Activated CD4-positive, alpha-beta memory T cell treated with anti-CD3 and anti-CD28 coated beads for 36 hours (primary cell): ENCODE results near the gene SAMM50. TPM values are rescaled to one million over a fixed set of nuclear protein-coding genes. Genes with fewer than 3 reads are reported as not detected.

Experiments used
- CTCF ChIA-PET: fragments of 350-600 bp; sonication (Branson Sonifier 250); formaldehyde crosslinking; loops from one replicate; lab custom pipeline; 2021; ENCODE audit warnings: antibody characterized with exemption, inconsistent platforms; lab: Charles Lee
- POLR2A ChIA-PET: fragments of 350-600 bp; sonication (Branson Sonifier 250); formaldehyde crosslinking; loops from one replicate; lab custom pipeline; 2021; ENCODE audit warnings: antibody characterized with exemption; lab: Charles Lee
- DNase-seq: peaks from one replicate; pipeline ENCODE4 v3.0.0-alpha.2; 2020
- H3K27ac Mint-ChIP-seq: one replicate; pipeline ENCODE4 v1.8.0; 2021; ENCODE audit warnings: mixed read lengths
- H3K27me3 Mint-ChIP-seq: one replicate; pipeline ENCODE4 v1.8.0; 2021; ENCODE audit warnings: mixed read lengths
- H3K36me3 Mint-ChIP-seq: one replicate; pipeline ENCODE4 v1.8.0; 2021; ENCODE audit warnings: mixed read lengths
- H3K4me1 Mint-ChIP-seq: one replicate; pipeline ENCODE4 v1.8.0; 2021; ENCODE audit warnings: low read depth, mixed read lengths
- H3K4me3 Mint-ChIP-seq: one replicate; pipeline ENCODE4 v1.8.0; 2021; ENCODE audit warnings: mild to moderate bottlenecking, mixed read lengths
- H3K9me3 Mint-ChIP-seq: one replicate; pipeline ENCODE4 v1.8.0; 2021; ENCODE audit warnings: mixed read lengths
- intact Hi-C: fragments of 100-400 bp; cut with micrococcal nuclease; formaldehyde crosslinking; loops from one replicate; pipeline ENCODE4 v1.15.1; 2023
- total RNA-seq, 2 experiments: library from RNA; stranded (reverse); gene quantifications; one replicate each; pipeline ENCODE4 v1.2.3, GENCODE V29; 2021

SAMM50 gene
- total RNA-seq, 2 experiments from 2014 or later, result 41.9 to 42.9 TPM

- Mint-ChIP-seq H3K36me3 (no peaks in the 10 kb centered on the region), H3K9me3 (no peaks in the 10 kb centered on the region), H3K4me1 (peaks cover 4% of the 10 kb centered on the region), H3K27me3 (peaks cover 17% of the 10 kb centered on the region), H3K27ac (no peak overlapping the region), H3K4me3 (peak overlapping the region; percentile 49)
- ChIA-PET POLR2A (no interaction called here), CTCF (no interaction called here)
- intact Hi-C loops, result no loop called here
- DNase-seq, result no peak
Observed at GRCh38 chr22:43924877-43925276, 30.4 kb upstream of the SAMM50 start.

DNA sequence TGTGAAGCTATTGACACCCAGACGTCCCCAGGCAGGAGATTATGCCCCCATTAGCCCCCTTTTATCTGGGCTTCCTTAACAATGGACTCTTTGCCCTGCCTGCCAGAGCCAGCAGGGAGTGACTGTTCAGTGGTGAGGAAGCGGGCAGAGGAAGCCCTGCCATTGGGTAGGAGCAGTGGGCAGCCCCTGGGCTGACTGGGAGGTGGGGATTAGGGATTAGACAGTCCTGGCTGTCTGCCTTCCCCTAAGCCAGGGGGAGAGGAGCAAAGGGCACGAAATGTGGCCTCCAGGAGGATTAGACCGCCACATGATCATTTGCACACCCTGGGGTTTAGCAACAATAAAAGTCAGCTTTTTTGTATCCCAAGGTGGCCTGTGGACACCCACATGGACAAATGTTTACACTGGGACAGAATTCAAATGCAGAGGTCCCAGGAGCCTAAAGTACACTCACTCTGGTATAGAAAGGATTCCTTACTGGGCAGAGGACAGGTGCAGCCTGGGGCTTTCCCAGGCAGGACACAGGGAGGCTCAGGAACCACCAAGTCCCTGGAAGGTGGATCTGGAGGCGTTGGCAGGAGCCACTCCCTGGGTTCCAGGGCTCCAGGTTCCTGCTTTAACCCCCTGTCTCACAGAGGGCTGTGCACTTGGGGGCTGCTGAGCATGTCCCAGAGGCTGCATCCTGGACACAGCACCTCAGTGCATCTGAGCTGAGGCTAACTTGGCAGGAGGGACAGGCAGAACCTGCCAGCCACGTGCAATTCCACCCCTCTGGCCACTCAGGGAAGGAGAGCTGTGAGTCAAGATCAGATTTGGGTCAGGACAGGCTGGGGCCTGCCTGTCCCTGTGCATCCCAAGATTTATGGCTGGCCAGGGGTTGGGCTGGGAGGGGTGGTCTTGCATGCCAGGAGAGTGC is 29.6 kb upstream of the SAMM50 start:
- Mint-ChIP-seq H3K4me3 (no peak overlapping the region), H3K36me3 (no peaks in the 10 kb centered on the region)
- intact Hi-C loops, result no loop called here

DNA sequence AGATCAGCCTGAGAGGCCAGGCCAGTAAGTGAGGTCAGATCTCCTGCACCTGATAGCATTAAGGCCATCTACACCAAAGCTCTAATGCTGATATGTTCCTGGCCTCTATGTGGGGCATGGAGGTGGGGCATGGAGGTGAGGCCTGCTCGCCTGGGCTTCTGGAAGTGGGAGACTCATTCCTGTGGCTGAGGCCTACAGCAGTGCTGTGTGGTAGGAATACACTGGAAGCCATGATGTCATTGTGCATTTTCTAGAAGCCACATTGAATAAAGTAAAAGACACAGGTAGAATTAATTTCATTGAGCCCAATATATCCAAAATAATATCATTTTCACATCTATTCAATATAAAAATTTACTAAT is 28.9 kb upstream of the SAMM50 start:
- no peak overlapping the region for H3K27ac Mint-ChIP-seq
- ChIA-PET POLR2A (no interaction called here), CTCF (interaction anchor here (2.2 kb wide), 1 partner anchor 20 kb away, joined by 6 read pairs; no protein-coding TSS in a partner anchor)
- peaks cover 12% of the 10 kb centered on the region for H3K27me3 Mint-ChIP-seq
- peaks cover 4% of the 10 kb centered on the region for H3K4me1 Mint-ChIP-seq
- intact Hi-C loops, result no loop called here
- H3K9me3 Mint-ChIP-seq, result no peaks in the 10 kb centered on the region
- no peaks in the 10 kb centered on the region for H3K36me3 Mint-ChIP-seq
- H3K4me3 Mint-ChIP-seq, result no peak overlapping the region
- no peak for DNase-seq

More for the DNA sequence above, 29.6 kb upstream of the SAMM50 start:
- no peak overlapping the region for H3K27ac Mint-ChIP-seq
- H3K4me1 Mint-ChIP-seq, result peaks cover 4% of the 10 kb centered on the region
- peaks cover 16% of the 10 kb centered on the region for H3K27me3 Mint-ChIP-seq
- POLR2A ChIA-PET, result interaction anchor here (0.5 kb wide), 1 partner anchor 119 kb away, joined by 3 read pairs; no protein-coding TSS in a partner anchor
- DNase-seq, result no peak
- H3K9me3 Mint-ChIP-seq, result no peaks in the 10 kb centered on the region
- CTCF ChIA-PET, result interaction anchor here (2.2 kb wide), 1 partner anchor 20 kb away, joined by 6 read pairs; no protein-coding TSS in a partner anchor

GRCh38 chr22:43928468-43928867 is 26.8 kb upstream of the SAMM50 start:
- Mint-ChIP-seq H3K4me3 (no peak overlapping the region), H3K4me1 (no peaks in the 10 kb centered on the region), H3K36me3 (no peaks in the 10 kb centered on the region), H3K9me3 (no peaks in the 10 kb centered on the region), H3K27ac (no peak overlapping the region), H3K27me3 (peaks cover 12% of the 10 kb centered on the region)
- DNase-seq, result no peak
- CTCF ChIA-PET, result no interaction called here
- intact Hi-C loops, result no loop called here
- POLR2A ChIA-PET, result no interaction called here

GRCh38 chr22:43928908-43929307 is 26.3 kb upstream of the SAMM50 start:
- Mint-ChIP-seq H3K36me3 (no peaks in the 10 kb centered on the region), H3K4me1 (no peaks in the 10 kb centered on the region), H3K27me3 (peaks cover 12% of the 10 kb centered on the region), H3K9me3 (no peaks in the 10 kb centered on the region), H3K4me3 (no peak overlapping the region), H3K27ac (no peak overlapping the region)
- intact Hi-C loops, result no loop called here
- ChIA-PET CTCF (interaction anchor here (0.9 kb wide), 1 partner anchor 202 kb away, joined by 3 read pairs; no protein-coding TSS in a partner anchor), POLR2A (no interaction called here)
- no peak for DNase-seq

GRCh38 chr22:43931771-43932170 is 23.5 kb upstream of the SAMM50 start:
- intact Hi-C loops, result no loop called here
- no peak overlapping the region for H3K27ac Mint-ChIP-seq
- H3K36me3 Mint-ChIP-seq, result no peaks in the 10 kb centered on the region
- ChIA-PET POLR2A (no interaction called here), CTCF (interaction anchor here (1.1 to 2.5 kb wide), 3 partner anchors 14 to 49 kb away, joined by 3 to 12 read pairs (median 7); no protein-coding TSS in a partner anchor)
- no peaks in the 10 kb centered on the region for H3K4me1 Mint-ChIP-seq
- no peaks in the 10 kb centered on the region for H3K9me3 Mint-ChIP-seq
- H3K27me3 Mint-ChIP-seq, result peaks cover 13% of the 10 kb centered on the region
- DNase-seq, result no peak
- H3K4me3 Mint-ChIP-seq, result no peak overlapping the region

DNA sequence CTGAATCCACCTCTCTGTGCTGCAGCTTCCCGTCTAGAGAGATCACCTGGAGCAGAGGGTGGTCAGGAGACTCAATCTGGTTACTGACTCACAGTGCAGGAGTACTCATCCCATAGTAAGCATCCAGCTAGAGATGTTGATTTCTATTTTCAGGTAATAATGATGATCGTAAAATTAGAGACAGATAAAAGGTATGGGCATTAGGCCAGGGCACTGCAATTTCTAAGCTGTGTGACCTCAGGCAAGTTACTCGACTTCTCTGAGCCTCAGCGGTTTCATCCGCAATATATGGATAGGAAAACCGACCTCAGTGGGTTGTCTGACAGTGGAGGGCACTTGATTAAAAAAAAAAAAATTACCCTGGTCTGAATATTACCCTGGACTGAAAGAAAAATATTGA is 13.8 kb upstream of the SAMM50 start:
- no peak overlapping the region for H3K27ac Mint-ChIP-seq
- H3K9me3 Mint-ChIP-seq, result no peaks in the 10 kb centered on the region
- POLR2A ChIA-PET, result interaction anchor here (0.8 kb wide), 1 partner anchor 13 kb away, joined by 3 read pairs; no protein-coding TSS in a partner anchor
- intact Hi-C loops, result no loop called here
- DNase-seq, result no peak
- no peaks in the 10 kb centered on the region for H3K4me1 Mint-ChIP-seq
- CTCF ChIA-PET, result no interaction called here
- no peak overlapping the region for H3K4me3 Mint-ChIP-seq
- no peaks in the 10 kb centered on the region for H3K36me3 Mint-ChIP-seq
- H3K27me3 Mint-ChIP-seq, result peaks cover 9% of the 10 kb centered on the region

DNA sequence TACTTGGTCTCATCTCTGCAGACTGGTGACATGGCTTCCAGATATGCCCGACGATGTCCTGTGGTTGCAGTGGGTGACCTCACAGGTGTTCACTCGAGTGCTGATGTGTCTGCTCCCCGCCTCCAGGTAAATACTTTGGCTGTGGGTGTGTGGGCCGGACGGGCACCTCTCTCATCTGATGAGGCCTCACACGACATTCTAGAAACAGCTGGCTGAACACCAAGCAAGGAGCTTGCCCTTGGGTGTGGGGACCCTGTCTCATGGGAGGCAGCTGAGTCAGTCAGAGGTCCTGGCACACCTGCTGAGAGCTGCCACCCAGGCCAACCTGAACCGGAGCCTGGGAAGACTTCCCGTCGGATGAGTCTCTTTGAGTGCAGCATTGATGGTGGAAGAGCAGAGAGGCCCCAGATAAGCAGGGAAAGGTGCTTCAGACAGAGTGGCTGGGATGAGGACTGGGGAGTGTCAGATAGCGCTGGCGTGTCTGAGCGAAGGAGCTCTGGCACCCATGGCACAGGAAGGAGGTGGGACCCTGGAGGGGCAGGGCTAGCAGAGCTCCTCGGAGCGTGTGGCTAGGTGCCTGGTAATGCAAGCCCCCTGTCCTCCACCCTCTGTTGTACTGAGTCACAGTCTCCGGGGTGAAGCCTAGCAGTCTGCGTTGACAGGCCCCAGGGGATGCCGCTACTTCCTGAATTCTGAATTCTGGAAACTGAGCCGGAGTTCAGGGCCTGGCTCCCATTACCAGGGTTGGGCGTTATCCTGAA is 10.4 kb upstream of the SAMM50 start:
- Mint-ChIP-seq H3K4me1 (no peaks in the 10 kb centered on the region), H3K9me3 (no peaks in the 10 kb centered on the region), H3K36me3 (no peaks in the 10 kb centered on the region), H3K27me3 (peaks cover 4% of the 10 kb centered on the region), H3K27ac (no peak overlapping the region), H3K4me3 (no peak overlapping the region)
- CTCF ChIA-PET, result interaction anchor here (1.1 to 3.5 kb wide), 11 partner anchors 8 to 77 kb away, joined by 3 to 39 read pairs (median 9); partner anchors contain the start of genes PNPLA3 and SAMM50
- POLR2A ChIA-PET, result interaction anchor here (1.2 kb wide), 1 partner anchor 11 kb away, joined by 4 read pairs; the partner anchor contains the start of gene SAMM50
- no peak for DNase-seq
- intact Hi-C loops, result no loop called here

GRCh38 chr22:43945632-43946383 is 9.4 kb upstream of the SAMM50 start:
- Mint-ChIP-seq H3K4me3 (no peak overlapping the region), H3K27ac (no peak overlapping the region), H3K9me3 (no peaks in the 10 kb centered on the region), H3K36me3 (no peaks in the 10 kb centered on the region), H3K27me3 (peaks cover 4% of the 10 kb centered on the region), H3K4me1 (no peaks in the 10 kb centered on the region)
- DNase-seq, result peak; percentile 80
- intact Hi-C loops, result loop anchor here (1.0 kb wide), 1 partner anchor 63 kb away; no protein-coding TSS in a partner anchor
- CTCF ChIA-PET, result interaction anchor here (0.6 to 3.5 kb wide), 26 partner anchors 9 to 672 kb away, joined by 3 to 39 read pairs (median 4); partner anchors contain the start of genes PNPLA3 and SAMM50
- POLR2A ChIA-PET, result interaction anchor here (1.2 kb wide), 1 partner anchor 10 kb away, joined by 4 read pairs; the partner anchor contains the start of gene SAMM50

GRCh38 chr22:43946384-43946667 is 8.9 kb upstream of the SAMM50 start:
- Mint-ChIP-seq H3K4me1 (no peaks in the 10 kb centered on the region), H3K27me3 (peaks cover 4% of the 10 kb centered on the region), H3K4me3 (no peak overlapping the region), H3K36me3 (no peaks in the 10 kb centered on the region), H3K27ac (no peak overlapping the region), H3K9me3 (no peaks in the 10 kb centered on the region)
- CTCF ChIA-PET, result interaction anchor here (0.6 to 3.5 kb wide), 23 partner anchors 8 to 673 kb away, joined by 3 to 39 read pairs (median 5); partner anchors contain the start of genes PNPLA3 and SAMM50
- no peak for DNase-seq
- POLR2A ChIA-PET, result no interaction called here
- intact Hi-C loops, result loop anchor here (1.0 kb wide), 1 partner anchor 63 kb away; no protein-coding TSS in a partner anchor

GRCh38 chr22:43948836-43949406 is 6.3 kb upstream of the SAMM50 start:
- POLR2A ChIA-PET, result no interaction called here
- intact Hi-C loops, result no loop called here
- Mint-ChIP-seq H3K4me3 (no peak overlapping the region), H3K9me3 (no peaks in the 10 kb centered on the region), H3K27me3 (peaks cover 3% of the 10 kb centered on the region), H3K4me1 (peaks cover under 1% of the 10 kb centered on the region), H3K36me3 (no peaks in the 10 kb centered on the region), H3K27ac (no peak overlapping the region)
- CTCF ChIA-PET, result interaction anchor here (1.2 to 1.8 kb wide), 2 partner anchors 18 to 66 kb away, joined by 3 to 4 read pairs; no protein-coding TSS in a partner anchor
- DNase-seq, result no peak
